ENCODE results near the gene CSAG3. TPM values are rescaled to one million over a fixed set of nuclear protein-coding genes. Genes with fewer than 3 reads are reported as not detected.
"Not testable (repeated sequence)": the region's sequence is repeated elsewhere in the genome, so short reads cannot be mapped to it uniquely, and the experiment has no call there.

The CSAG3 gene
- total RNA-seq: not detected in 2 replicates

DNA sequence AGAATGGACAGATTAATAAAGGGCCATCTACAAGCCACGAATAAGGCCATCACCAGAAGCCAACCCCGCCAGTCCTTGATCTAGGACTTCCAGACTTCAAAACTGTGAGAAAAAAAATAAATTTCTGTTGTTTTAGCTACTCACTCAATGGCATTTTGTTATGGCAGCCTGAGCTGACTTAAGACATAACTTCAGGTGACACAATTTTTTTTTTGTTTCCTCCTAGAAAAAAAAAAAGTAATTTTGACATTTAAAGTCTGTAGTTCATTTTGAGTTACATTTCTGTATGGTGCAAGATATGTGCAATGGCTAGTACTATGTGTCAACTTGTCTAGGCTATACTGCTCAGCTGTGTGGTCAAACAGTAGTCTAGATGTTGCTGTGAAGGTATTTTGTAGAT is at the start of gene CSAG3:
Gene CSAG3, plus strand, starts transcription at position 301 of the 400 bp plus-strand sequence.
- FAIRE-seq; DNase-seq (ENCODE audit: low read depth); H3K4me3 ChIP-seq (ENCODE audit: low read depth, low read length); H3K36me3 ChIP-seq (ENCODE audit: control insufficient read depth, insufficient read depth, low read length); H3K27me3 ChIP-seq (ENCODE audit: control insufficient read depth, insufficient read depth, low read length): not testable (repeated sequence)

DNA sequence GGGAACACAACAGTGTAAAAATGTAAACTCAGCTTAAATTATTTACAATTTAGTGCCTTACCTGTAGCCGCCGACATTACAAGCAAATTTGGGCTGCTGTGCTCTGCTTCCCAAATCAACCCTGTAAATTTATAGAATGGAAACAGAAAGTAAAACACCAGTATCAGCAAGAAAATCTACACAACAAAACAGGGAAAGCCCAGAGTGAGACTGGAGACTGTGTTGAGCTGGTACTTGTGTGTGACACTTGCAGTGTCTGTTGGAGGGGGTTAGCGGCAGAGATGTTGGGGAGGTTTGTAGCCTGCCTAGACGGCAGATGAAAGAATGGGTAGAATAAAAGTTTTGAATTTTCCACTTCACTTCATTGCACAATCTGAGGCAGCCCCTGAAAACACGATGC is 45.8 kb upstream of the CSAG3 start:
- not testable (repeated sequence) for H3K27me3 ChIP-seq (ENCODE audit: control insufficient read depth, insufficient read depth, low read length); H3K36me3 ChIP-seq (ENCODE audit: control insufficient read depth, insufficient read depth, low read length); H3K4me3 ChIP-seq (ENCODE audit: low read depth, low read length); FAIRE-seq; DNase-seq (ENCODE audit: low read depth)

DNA sequence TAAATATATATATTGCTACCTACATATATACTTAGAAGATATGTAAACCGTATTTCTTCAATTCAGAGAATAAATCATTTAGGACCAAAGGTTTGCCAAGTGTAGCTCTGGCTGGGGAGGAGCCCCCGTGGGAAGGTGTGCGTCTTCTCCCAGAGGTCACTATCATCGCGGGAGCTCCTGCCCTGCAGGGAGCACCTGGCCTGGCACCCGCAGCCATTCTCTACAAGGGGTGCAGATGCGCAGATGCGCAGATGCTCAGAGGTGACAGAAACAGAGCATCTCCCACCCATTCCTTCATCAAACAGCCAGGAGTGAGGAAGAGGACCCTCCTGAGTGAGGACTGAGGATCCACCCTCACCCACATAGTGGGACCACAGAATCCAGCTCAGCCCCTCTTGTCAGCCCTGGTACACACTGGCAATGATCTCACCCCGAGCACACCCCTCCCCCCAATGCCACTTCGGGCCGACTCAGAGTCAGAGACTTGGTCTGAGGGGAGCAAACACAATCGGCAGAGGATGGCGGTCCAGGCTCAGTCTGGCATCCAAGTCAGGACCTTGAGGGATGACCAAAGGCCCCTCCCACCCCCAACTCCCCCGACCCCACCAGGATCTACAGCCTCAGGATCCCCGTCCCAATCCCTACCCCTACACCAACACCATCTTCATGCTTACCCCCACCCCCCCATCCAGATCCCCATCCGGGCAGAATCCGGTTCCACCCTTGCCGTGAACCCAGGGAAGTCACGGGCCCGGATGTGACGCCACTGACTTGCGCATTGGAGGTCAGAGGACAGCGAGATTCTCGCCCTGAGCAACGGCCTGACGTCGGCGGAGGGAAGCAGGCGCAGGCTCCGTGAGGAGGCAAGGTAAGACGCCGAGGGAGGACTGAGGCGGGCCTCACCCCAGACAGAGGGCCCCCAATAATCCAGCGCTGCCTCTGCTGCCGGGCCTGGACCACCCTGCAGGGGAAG is 44.9 kb upstream of the CSAG3 start, which contains the start of gene MAGEA2B:
Gene MAGEA2B, plus strand, starts transcription at position 814 of the 973 bp plus-strand sequence. CDS start 2,479 bp downstream, outside the sequence.
- not testable (repeated sequence) for DNase-seq (ENCODE audit: low read depth); H3K4me3 ChIP-seq (ENCODE audit: low read depth, low read length)
- peak; percentile 58 for FAIRE-seq

DNA sequence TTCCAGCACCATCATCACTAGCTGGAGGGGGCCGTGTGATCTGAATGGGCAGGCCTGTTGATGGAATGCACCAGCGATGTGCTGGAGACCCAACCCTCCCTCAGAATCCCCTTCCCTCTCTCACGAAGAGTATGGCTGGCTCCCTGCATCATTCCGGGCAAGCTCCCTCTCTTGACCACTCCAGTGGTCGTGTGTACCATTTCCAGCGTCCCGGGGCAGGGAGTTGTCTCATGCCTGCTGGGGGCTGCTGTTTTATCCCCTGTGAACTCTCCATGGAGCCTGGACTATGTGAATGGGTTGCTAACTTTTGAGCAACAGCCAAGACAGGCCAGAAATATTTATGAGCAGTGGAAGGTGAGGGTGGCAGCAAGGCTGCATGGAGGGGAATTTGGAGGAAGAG is 33.6 kb upstream of the CSAG3 start:
- no peak for FAIRE-seq
- no peak overlapping the region for H3K4me3 ChIP-seq (ENCODE audit: low read depth, low read length)
- no peaks in the 10 kb centered on the region for H3K27me3 ChIP-seq (ENCODE audit: control insufficient read depth, insufficient read depth, low read length)
- no peak for DNase-seq (ENCODE audit: low read depth)
- TF ChIP-seq, protein P1, sequence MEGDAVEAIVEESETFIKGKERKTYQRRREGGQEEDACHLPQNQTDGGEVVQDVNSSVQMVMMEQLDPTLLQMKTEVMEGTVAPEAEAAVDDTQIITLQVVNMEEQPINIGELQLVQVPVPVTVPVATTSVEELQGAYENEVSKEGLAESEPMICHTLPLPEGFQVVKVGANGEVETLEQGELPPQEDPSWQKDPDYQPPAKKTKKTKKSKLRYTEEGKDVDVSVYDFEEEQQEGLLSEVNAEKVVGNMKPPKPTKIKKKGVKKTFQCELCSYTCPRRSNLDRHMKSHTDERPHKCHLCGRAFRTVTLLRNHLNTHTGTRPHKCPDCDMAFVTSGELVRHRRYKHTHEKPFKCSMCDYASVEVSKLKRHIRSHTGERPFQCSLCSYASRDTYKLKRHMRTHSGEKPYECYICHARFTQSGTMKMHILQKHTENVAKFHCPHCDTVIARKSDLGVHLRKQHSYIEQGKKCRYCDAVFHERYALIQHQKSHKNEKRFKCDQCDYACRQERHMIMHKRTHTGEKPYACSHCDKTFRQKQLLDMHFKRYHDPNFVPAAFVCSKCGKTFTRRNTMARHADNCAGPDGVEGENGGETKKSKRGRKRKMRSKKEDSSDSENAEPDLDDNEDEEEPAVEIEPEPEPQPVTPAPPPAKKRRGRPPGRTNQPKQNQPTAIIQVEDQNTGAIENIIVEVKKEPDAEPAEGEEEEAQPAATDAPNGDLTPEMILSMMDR (IDR thresholded peaks at IDR 0.05; ENCODE audit: insufficient read depth, low read length, severe bottlenecking): no peak
- no peaks in the 10 kb centered on the region for H3K36me3 ChIP-seq (ENCODE audit: control insufficient read depth, insufficient read depth, low read length)

More for the DNA sequence above, 44.9 kb upstream of the CSAG3 start, which contains the start of gene MAGEA2B:
- H3K36me3 ChIP-seq (ENCODE audit: control insufficient read depth, insufficient read depth, low read length); H3K27me3 ChIP-seq (ENCODE audit: control insufficient read depth, insufficient read depth, low read length): not testable (repeated sequence)

DNA sequence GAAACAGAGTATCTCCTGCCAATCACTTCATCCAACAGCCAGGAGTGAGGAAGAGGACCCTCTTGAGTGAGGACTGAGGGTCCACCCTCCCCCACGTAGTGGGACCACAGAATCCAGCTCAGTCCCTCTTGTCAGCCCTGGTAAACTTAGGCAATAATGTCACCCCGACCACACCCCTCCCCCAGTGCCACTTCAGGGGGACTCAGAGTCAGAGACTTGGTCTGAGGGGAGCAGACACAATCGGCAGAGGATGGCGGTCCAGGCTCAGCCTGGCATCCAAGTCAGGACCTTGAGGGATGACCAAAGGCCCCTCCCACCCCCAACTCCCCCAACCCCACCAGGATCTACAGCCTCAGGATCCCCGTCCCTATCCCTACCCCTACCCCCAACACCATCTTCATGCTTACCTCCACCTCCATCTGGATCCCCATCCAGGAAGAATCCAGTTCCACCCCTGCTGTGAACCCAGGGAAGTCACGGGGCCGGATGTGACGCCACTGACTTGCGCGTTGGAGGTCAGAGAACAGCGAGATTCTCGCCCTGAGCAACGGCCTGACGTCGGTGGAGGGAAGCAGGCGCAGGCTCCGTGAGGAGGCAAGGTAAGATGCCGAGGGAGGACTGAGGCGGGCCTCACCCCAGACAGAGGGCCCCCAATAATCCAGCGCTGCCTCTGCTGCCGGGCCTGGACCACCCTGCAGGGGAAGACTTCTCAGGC is 25.6 kb upstream of the CSAG3 start, which contains the start of the genes CSAG1 and MAGEA12:
Gene CSAG1, minus strand, starts transcription at position 461 of the 715 bp plus-strand sequence. CDS start 1,261 bp downstream, outside the sequence.
Gene MAGEA12, plus strand, starts transcription at position 497 of the 715 bp plus-strand sequence. CDS start 2,405 bp downstream, outside the sequence.
- FAIRE-seq: no peak
- no peaks in the 10 kb centered on the region for H3K27me3 ChIP-seq (ENCODE audit: control insufficient read depth, insufficient read depth, low read length)
- no peak within 1 kb of the TSS for H3K4me3 ChIP-seq (ENCODE audit: low read depth, low read length)
- TF ChIP-seq, protein P1 (IDR thresholded peaks at IDR 0.05; ENCODE audit: insufficient read depth, low read length, severe bottlenecking): no peak
- DNase-seq (ENCODE audit: low read depth): no peak
- H3K36me3 ChIP-seq (ENCODE audit: control insufficient read depth, insufficient read depth, low read length): no peaks in the 10 kb centered on the region

DNA sequence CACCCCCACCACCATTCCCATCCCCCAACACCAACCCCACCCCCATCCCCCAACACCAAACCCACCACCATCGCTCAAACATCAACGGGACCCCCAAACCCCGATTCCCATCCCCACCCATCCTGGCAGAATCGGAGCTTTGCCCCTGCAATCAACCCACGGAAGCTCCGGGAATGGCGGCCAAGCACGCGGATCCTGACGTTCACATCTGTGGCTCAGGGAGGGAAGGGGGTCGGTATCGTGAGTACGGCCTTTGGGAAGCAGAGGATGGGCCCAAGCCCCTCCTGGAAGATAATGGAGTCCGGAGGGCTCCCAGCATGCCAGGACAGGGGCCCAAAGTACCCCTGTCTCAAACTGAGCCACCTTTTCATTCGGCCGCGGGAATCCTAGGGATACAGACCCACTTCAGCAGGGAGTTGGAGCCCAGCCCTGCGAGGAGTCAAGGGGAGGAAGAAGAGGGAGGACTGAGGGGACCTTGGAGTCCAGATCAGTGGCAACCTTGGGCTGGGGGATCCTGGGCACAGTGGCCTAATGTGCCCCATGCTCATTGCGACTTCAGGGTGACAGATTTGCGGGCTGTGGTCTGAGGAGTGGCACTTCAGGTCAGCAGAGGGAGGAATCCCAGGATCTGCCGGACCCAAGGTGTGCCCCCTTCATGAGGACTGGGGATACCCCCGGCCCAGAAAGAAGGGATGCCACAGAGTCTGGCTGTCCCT is 24.7 kb upstream of the CSAG3 start:
- DNase-seq (ENCODE audit: low read depth); H3K27me3 ChIP-seq (ENCODE audit: control insufficient read depth, insufficient read depth, low read length); FAIRE-seq; H3K36me3 ChIP-seq (ENCODE audit: control insufficient read depth, insufficient read depth, low read length); H3K4me3 ChIP-seq (ENCODE audit: low read depth, low read length): not testable (repeated sequence)

DNA sequence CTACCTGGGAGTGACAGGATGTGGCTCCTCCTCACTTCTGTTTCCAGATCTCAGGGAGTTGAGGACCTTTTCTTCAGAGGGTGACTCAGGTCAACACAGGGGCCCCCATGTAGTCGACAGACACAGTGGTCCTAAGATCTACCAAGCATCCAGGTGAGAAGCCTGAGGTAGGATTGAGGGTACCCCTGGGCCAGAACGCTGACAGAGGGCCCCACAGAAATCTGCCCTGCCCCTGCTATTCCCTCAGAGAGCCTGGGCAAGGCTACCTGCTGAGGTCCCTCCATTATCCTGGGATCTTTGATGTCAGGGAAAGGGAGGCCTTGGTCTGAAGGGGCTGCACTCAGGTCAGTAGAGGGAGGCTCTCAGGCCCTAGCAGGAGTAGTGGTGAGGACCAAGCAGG is 23.9 kb upstream of the CSAG3 start:
- no peak overlapping the region for H3K4me3 ChIP-seq (ENCODE audit: low read depth, low read length)
- no peaks in the 10 kb centered on the region for H3K36me3 ChIP-seq (ENCODE audit: control insufficient read depth, insufficient read depth, low read length)
- FAIRE-seq (no peak), DNase-seq (ENCODE audit: low read depth) (no peak)
- TF ChIP-seq, protein P1 (IDR thresholded peaks at IDR 0.05; ENCODE audit: insufficient read depth, low read length, severe bottlenecking): no peak
- H3K27me3 ChIP-seq (ENCODE audit: control insufficient read depth, insufficient read depth, low read length): no peaks in the 10 kb centered on the region
